Measurements from ENCODE around the gene CDC42BPA.
A peak's percentile ranks its signal among the peaks of the same experiment; 100 is the strongest.

Gene CDC42BPA

GRCh38 chr1:227167276-227168101 lies 150.8 kb downstream of the CDC42BPA start:
- H3K36me3 Mint-ChIP-seq (ENCODE audit: low read depth): no peaks in the 10 kb centered on the region
- H3K27me3 Mint-ChIP-seq (ENCODE audit: low read depth): no peaks in the 10 kb centered on the region
- peaks cover 5% of the 10 kb centered on the region for H3K4me1 Mint-ChIP-seq
- no peak overlapping the region for H3K4me3 Mint-ChIP-seq
- no peaks in the 10 kb centered on the region for H3K9me3 Mint-ChIP-seq
- TF ChIP-seq CTCF (IDR thresholded peaks at IDR 0.05; ENCODE audit: unreplicated experiment in 3 of 3): no peak
- peak overlapping the region in 2 of 3 experiments; percentile 6 to 16 for H3K27ac Mint-ChIP-seq

GRCh38 chr1:227166559-227166958 lies 151.7 kb downstream of the CDC42BPA start:
- H3K4me1 Mint-ChIP-seq: peaks cover 5% of the 10 kb centered on the region
- H3K36me3 Mint-ChIP-seq (ENCODE audit: low read depth): no peaks in the 10 kb centered on the region
- H3K27me3 Mint-ChIP-seq (ENCODE audit: low read depth): no peaks in the 10 kb centered on the region
- H3K9me3 Mint-ChIP-seq: no peaks in the 10 kb centered on the region
- H3K27ac Mint-ChIP-seq: no peak overlapping the region
- no peak overlapping the region for H3K4me3 Mint-ChIP-seq
- TF ChIP-seq CTCF (IDR thresholded peaks at IDR 0.05; ENCODE audit: unreplicated experiment in 3 of 3): no peak

GRCh38 chr1:227161470-227161869 lies 156.8 kb downstream of the CDC42BPA start:
- H3K4me3 Mint-ChIP-seq: no peak overlapping the region

GRCh38 chr1:227156520-227156919 lies 161.8 kb downstream of the CDC42BPA start:
- H3K4me1 Mint-ChIP-seq: no peaks in the 10 kb centered on the region
- no peak overlapping the region for H3K27ac Mint-ChIP-seq

More at GRCh38 chr1:227161470-227161869, 156.8 kb downstream of the CDC42BPA start:
- H3K9me3 Mint-ChIP-seq: no peaks in the 10 kb centered on the region
- TF ChIP-seq CTCF (IDR thresholded peaks at IDR 0.05; ENCODE audit: unreplicated experiment in 3 of 3): no peak
- no peaks in the 10 kb centered on the region for H3K4me1 Mint-ChIP-seq
- H3K27ac Mint-ChIP-seq: no peak overlapping the region
- no peaks in the 10 kb centered on the region for H3K27me3 Mint-ChIP-seq (ENCODE audit: low read depth)
- H3K36me3 Mint-ChIP-seq (ENCODE audit: low read depth): peaks cover 21% of the 10 kb centered on the region

GRCh38 chr1:227155688-227156087 lies 162.6 kb downstream of the CDC42BPA start:
- Mint-ChIP-seq H3K9me3 (no peaks in the 10 kb centered on the region), H3K36me3 (ENCODE audit: low read depth) (peaks cover 22% of the 10 kb centered on the region), H3K27ac (no peak overlapping the region), H3K4me3 (no peak overlapping the region), H3K27me3 (ENCODE audit: low read depth) (no peaks in the 10 kb centered on the region), H3K4me1 (no peaks in the 10 kb centered on the region)
- no peak for TF ChIP-seq CTCF (IDR thresholded peaks at IDR 0.05; ENCODE audit: unreplicated experiment in 3 of 3)

More at GRCh38 chr1:227156520-227156919, 161.8 kb downstream of the CDC42BPA start:
- peaks cover 24% of the 10 kb centered on the region for H3K36me3 Mint-ChIP-seq (ENCODE audit: low read depth)
- no peak for TF ChIP-seq CTCF (IDR thresholded peaks at IDR 0.05; ENCODE audit: unreplicated experiment in 3 of 3)
- no peaks in the 10 kb centered on the region for H3K27me3 Mint-ChIP-seq (ENCODE audit: low read depth)
- H3K4me3 Mint-ChIP-seq: no peak overlapping the region
- no peaks in the 10 kb centered on the region for H3K9me3 Mint-ChIP-seq

- Mint-ChIP-seq H3K27me3 (ENCODE audit: low read depth) (no peaks in the 10 kb centered on the region), H3K36me3 (ENCODE audit: low read depth) (peaks cover 18% of the 10 kb centered on the region), H3K4me1 (no peaks in the 10 kb centered on the region), H3K9me3 (no peaks in the 10 kb centered on the region), H3K4me3 (no peak overlapping the region), H3K27ac (no peak overlapping the region)
- TF ChIP-seq CTCF (IDR thresholded peaks at IDR 0.05; ENCODE audit: unreplicated experiment in 3 of 3): no peak
Measured at GRCh38 chr1:227155004-227155403, 163.3 kb downstream of the CDC42BPA start.
